Kidney (tissue), 14 donors: Measurements from ENCODE around the gene PFKFB3. TPM values are rescaled to one million over a fixed set of nuclear protein-coding genes. Genes with fewer than 3 reads are reported as not detected.

ENCODE experiments used
- DNase-seq, 5 donors: peaks; one replicate each; pipeline ENCODE4 v3.0.0-alpha.2; 2013 to 2020
- FAIRE-seq: peaks from 2 replicates; lab custom pipeline; 2012; peaks lifted over from hg19 to GRCh38; lab: Jason Lieb, UNC
- H3K27ac ChIP-seq, 2 donors: one replicate each; pipeline ENCODE4 v1.7.0; 2013; ENCODE audit warnings: low read depth in 2 of 2, low read length in 2 of 2, inconsistent platforms in 1 of 2
- H3K27me3 ChIP-seq: one replicate; pipeline ENCODE4 v1.7.1; 2013; ENCODE audit warnings: low read length, inconsistent platforms; ENCODE audit not compliant: control insufficient read depth, insufficient read depth
- H3K36me3 ChIP-seq, 3 donors: one replicate each; pipeline versions ENCODE4 v1.7.0 to v1.7.1; 2013; ENCODE audit warnings: low read length in 3 of 3, control low read depth in 1 of 3, inconsistent platforms in 1 of 3; ENCODE audit not compliant: insufficient read depth in 3 of 3, control insufficient read depth in 2 of 3
- H3K4me1 ChIP-seq, 3 donors: one replicate each; pipeline versions ENCODE4 v1.7.0 to v1.7.1; 2013; ENCODE audit warnings: low read length in 3 of 3, inconsistent platforms in 1 of 3, low read depth in 1 of 3; ENCODE audit not compliant: control insufficient read depth in 2 of 3, insufficient read depth in 2 of 3
- H3K4me3 ChIP-seq, 3 donors: one replicate each; pipeline versions ENCODE4 v1.7.0 to v1.8.1; 2013; ENCODE audit warnings: low read length in 3 of 3, control low read depth in 1 of 3, inconsistent platforms in 1 of 3
- H3K9ac ChIP-seq, 3 donors: one replicate each; pipeline versions ENCODE4 v1.7.0 to v1.7.1; 2013; ENCODE audit warnings: low read length in 3 of 3, control low read depth in 1 of 3, inconsistent platforms in 1 of 3
- H3K9me3 ChIP-seq, 3 donors: one replicate each; pipeline versions ENCODE4 v1.7.0 to v1.7.1; 2013; ENCODE audit warnings: low read length in 3 of 3, control low read depth in 1 of 3, inconsistent platforms in 1 of 3; ENCODE audit not compliant: control insufficient read depth in 2 of 3, insufficient read depth in 1 of 3
- intact Hi-C: fragments of 100-400 bp; cut with DNase I; formaldehyde crosslinking; loops from one replicate; pipeline ENCODE4 v1.11.1; 2022
- polyA plus RNA-seq: library from polyadenylated mRNA; stranded (reverse); fragments of 350-450 nt; fragmentation: Illumina TruSeq; extraction: RNeasy Lipid Tissue Mini Kit (QIAGEN cat#74804); gene quantifications from one replicate; pipeline ENCODE4 v1.2.3, GENCODE V29; 2014; ENCODE audit warnings: low read depth, low replicate concordance; ENCODE audit not compliant: insufficient read depth
- total RNA-seq: library from RNA; stranded (reverse); fragmentation: NEBNext Ultra II Directional; extraction: Animal tissue kit (Norgen Biotek cat#: 25700); gene quantifications from one replicate; pipeline ENCODE4 v1.2.1, GENCODE V29; 2021
- TF ChIP-seq, protein P1 (sequence below): IDR thresholded peaks from 3 replicates; pipeline ENCODE4 v1.5.1; 2012; ENCODE audit warnings: mild to moderate bottlenecking, moderate library complexity, borderline replicate concordance; ENCODE audit not compliant: insufficient read depth; ENCODE audit errors: extremely low read depth
- donor health status: control.
- donor health status: control.
- donor health status: control.
- donor health status: control.
- donor health status: control.
- donor health status: DM: yes; HTN: yes; CAD: no.
- donor health status: Normal renal cell carcinoma (clear cell type).

Gene PFKFB3
- total and polyA plus RNA-seq, 2 donors from 2014 or later, result 34.9 to 141 TPM

DNA sequence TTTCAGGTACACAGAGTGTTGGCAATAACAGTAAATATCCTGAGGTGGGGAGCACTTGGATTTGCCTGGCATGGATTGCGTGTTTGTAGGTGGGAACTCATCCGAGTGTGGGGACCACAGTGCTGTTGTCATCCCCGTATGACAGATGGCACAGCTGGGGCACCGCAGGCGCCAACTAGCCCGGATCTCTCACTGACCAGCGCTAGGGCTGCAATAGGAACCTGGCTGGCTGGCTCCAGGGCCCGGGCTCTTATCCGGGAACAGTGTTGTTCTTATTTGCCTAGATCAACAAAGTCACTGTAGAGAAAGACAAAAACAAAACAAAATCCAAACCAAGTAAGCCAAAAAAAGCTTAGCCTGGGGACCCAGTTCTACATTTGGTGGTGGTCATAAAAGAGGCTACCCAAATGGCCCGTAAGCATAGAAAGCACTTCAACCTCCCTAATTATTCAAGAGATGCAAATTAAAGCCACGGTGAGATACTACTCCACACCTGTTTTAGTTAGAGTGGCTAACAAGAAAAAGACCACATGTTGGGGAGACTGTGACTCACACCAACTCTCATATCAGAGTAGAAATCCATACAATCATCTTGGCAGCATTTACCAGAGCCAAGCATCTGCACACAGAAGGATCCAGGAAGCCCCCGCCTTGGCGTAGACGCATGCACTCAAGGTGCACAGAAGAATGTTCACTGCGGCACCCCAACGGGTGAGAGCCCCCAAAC is 27.2 kb upstream of the PFKFB3 start:
- Histone ChIP-seq H3K27ac (no peak overlapping the region), H3K9me3 (no peaks in the 10 kb centered on the region), H3K9ac (no peak overlapping the region), H3K4me3 (no peak overlapping the region), H3K4me1 (no peaks in the 10 kb centered on the region), H3K27me3 (no peaks in the 10 kb centered on the region), H3K36me3 (no peaks in the 10 kb centered on the region)
- intact Hi-C loops, result no loop called here
- FAIRE-seq (no peak), DNase-seq (no peak)
- TF ChIP-seq, protein P1, sequence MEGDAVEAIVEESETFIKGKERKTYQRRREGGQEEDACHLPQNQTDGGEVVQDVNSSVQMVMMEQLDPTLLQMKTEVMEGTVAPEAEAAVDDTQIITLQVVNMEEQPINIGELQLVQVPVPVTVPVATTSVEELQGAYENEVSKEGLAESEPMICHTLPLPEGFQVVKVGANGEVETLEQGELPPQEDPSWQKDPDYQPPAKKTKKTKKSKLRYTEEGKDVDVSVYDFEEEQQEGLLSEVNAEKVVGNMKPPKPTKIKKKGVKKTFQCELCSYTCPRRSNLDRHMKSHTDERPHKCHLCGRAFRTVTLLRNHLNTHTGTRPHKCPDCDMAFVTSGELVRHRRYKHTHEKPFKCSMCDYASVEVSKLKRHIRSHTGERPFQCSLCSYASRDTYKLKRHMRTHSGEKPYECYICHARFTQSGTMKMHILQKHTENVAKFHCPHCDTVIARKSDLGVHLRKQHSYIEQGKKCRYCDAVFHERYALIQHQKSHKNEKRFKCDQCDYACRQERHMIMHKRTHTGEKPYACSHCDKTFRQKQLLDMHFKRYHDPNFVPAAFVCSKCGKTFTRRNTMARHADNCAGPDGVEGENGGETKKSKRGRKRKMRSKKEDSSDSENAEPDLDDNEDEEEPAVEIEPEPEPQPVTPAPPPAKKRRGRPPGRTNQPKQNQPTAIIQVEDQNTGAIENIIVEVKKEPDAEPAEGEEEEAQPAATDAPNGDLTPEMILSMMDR, result no peak

DNA sequence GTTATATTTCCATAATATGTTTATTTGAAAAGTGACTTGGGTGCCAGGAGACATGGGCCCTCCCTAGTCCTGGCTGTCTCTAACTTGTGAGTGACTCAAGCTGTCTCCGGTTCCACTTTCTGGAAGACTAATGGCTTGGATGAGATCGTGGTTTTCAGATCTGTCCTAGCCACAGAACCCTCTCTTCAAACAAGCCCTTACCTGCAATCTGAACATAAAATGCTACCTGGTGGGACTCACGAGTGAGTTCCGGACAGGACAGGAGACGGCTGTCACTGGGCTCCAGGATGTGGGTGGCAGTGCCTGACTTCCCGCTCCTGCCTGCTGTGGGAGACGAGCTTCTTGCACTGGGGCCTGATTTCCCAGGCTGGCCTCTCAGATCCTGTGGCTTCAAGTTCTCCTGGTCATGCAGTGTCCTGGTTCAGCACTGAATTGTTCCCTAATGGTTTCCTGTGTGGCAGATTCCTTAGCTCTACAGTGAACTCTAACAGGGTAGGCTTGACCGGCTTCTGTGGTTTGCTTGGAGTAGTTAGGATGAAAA is 26.0 kb upstream of the PFKFB3 start:
- peak in 1 of 5 donors; percentile 39 for DNase-seq
- no peak for FAIRE-seq
- intact Hi-C loops, result no loop called here
- no peaks in the 10 kb centered on the region for H3K27me3 ChIP-seq
- no peak overlapping the region for H3K9ac ChIP-seq
- H3K4me1 ChIP-seq, result no peaks in the 10 kb centered on the region
- H3K36me3 ChIP-seq, result no peaks in the 10 kb centered on the region
- H3K27ac ChIP-seq, result no peak overlapping the region
- H3K9me3 ChIP-seq, result no peaks in the 10 kb centered on the region
- TF ChIP-seq, protein P1, result no peak
- no peak overlapping the region for H3K4me3 ChIP-seq

DNA sequence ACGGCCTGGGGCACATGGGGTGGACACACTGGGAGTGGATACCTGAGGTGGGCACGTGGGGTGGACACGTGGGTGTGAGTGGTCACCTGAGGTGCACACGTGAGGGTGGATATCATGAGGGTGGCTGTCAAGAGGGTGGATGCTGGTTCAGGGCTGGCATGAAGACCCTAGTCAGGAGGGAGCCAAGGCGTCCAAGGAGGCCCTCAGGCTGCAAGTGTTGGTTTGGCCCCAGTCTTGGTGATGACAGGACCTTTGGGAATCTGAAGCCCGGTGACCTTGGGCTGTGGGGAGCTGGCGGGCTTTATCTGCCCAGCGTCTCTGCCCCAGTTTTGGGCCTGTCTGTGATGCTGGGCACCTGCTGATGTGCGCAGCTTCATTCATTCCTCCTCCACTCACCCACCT is 24.9 kb upstream of the PFKFB3 start:
- FAIRE-seq (no peak), DNase-seq (no peak)
- no peak overlapping the region for H3K4me3 ChIP-seq
- no peak overlapping the region for H3K27ac ChIP-seq
- no peak overlapping the region for H3K9ac ChIP-seq
- H3K27me3 ChIP-seq, result no peaks in the 10 kb centered on the region
- intact Hi-C loops, result no loop called here
- H3K9me3 ChIP-seq, result no peaks in the 10 kb centered on the region
- no peaks in the 10 kb centered on the region for H3K36me3 ChIP-seq
- H3K4me1 ChIP-seq, result no peaks in the 10 kb centered on the region
- TF ChIP-seq, protein P1, result no peak
